Inferior parietal cortex (tissue), 1 donor: Measurements from ENCODE around the gene MLLT6.
A peak's percentile ranks its signal among the peaks of the same experiment; 100 is the strongest.

Source experiments
- DNase-seq: peaks from one replicate; pipeline ENCODE4 v3.0.0-alpha.2; 2016; ENCODE audit errors: extremely low spot score

Gene MLLT6

GRCh38 chr17:38704606-38705522, at the start of gene MLLT6:
Gene MLLT6, plus strand, starts transcription at chr17:38705273. Its CDS starts 360 bp downstream, at chr17:38705633.
- DNase-seq: peak; percentile 69

GRCh38 chr17:38656959-38657823, 47.9 kb upstream of the MLLT6 start:
- peak; percentile 70 for DNase-seq

- DNase-seq: no peak
These were observed 47.0 kb upstream of the MLLT6 start for GRCh38 chr17:38657824-38658740.

GRCh38 chr17:38658741-38659345, 46.2 kb upstream of the MLLT6 start:
- DNase-seq: no peak

- DNase-seq: no peak
These were observed 45.7 kb upstream of the MLLT6 start for GRCh38 chr17:38659415-38659814.

- no peak for DNase-seq
These were observed 44.7 kb upstream of the MLLT6 start for GRCh38 chr17:38660097-38661025.

- DNase-seq: no peak
These were observed 41.8 kb upstream of the MLLT6 start for GRCh38 chr17:38663125-38663751.

GRCh38 chr17:38663964-38664644, 41.0 kb upstream of the MLLT6 start:
- DNase-seq: no peak

- peak; percentile 82 for DNase-seq
These were observed 37.8 kb upstream of the MLLT6 start for GRCh38 chr17:38667099-38667786.

- no peak for DNase-seq
These were observed 37.3 kb upstream of the MLLT6 start for GRCh38 chr17:38667787-38668122.

GRCh38 chr17:38669520-38669919, 35.6 kb upstream of the MLLT6 start:
- no peak for DNase-seq

GRCh38 chr17:38671939-38672720, 32.9 kb upstream of the MLLT6 start:
- no peak for DNase-seq

- no peak for DNase-seq
These were observed 32.0 kb upstream of the MLLT6 start for GRCh38 chr17:38672788-38673706.

- no peak for DNase-seq
These were observed 31.4 kb upstream of the MLLT6 start for GRCh38 chr17:38673707-38674013.

- no peak for DNase-seq
These were observed 30.9 kb upstream of the MLLT6 start for GRCh38 chr17:38674014-38674748.
